H9 (cell line): Measurements from ENCODE around the gene GATA1. TPM values are rescaled to one million over a fixed set of nuclear protein-coding genes. Genes with fewer than 3 reads are reported as not detected.

Experiments used
- DNase-seq: peaks from one replicate; pipeline ENCODE4 v3.0.0-alpha.2; 2017
- H2AFZ ChIP-seq: one replicate; pipeline ENCODE4 v1.6.1; 2013; ENCODE audit warnings: mild to moderate bottlenecking, low read length, control low read depth, moderate library complexity
- H2AK5ac ChIP-seq: 2 replicates; pipeline ENCODE4 v1.6.1; 2013; ENCODE audit warnings: low read length, control low read depth, mixed read lengths; ENCODE audit not compliant: insufficient read length
- H2BK120ac ChIP-seq: one replicate; pipeline ENCODE4 v1.6.1; 2013; ENCODE audit warnings: low read depth, mild to moderate bottlenecking, low read length, control low read depth, inconsistent platforms; ENCODE audit not compliant: poor library complexity, severe bottlenecking
- H2BK12ac ChIP-seq: 2 replicates; pipeline ENCODE4 v1.6.1; 2013; ENCODE audit warnings: low read length, control low read depth, mixed read lengths, low read depth; ENCODE audit not compliant: insufficient read length
- H2BK15ac ChIP-seq: 2 replicates; pipeline ENCODE4 v1.6.1; 2013; ENCODE audit warnings: low read depth, low read length, control low read depth
- H2BK20ac ChIP-seq: one replicate; pipeline ENCODE4 v1.6.1; 2013; ENCODE audit warnings: low read depth, mild to moderate bottlenecking, low read length, control low read depth, inconsistent platforms; ENCODE audit not compliant: poor library complexity, severe bottlenecking
- H2BK5ac ChIP-seq: 2 replicates; pipeline ENCODE4 v1.6.1; 2013; ENCODE audit warnings: low read length, control low read depth, mixed read lengths; ENCODE audit not compliant: insufficient read length
- H3K14ac ChIP-seq: 2 replicates; pipeline ENCODE4 v1.6.1; 2013; ENCODE audit warnings: low read length, control low read depth; ENCODE audit not compliant: insufficient read depth
- H3K18ac ChIP-seq: 2 replicates; pipeline ENCODE4 v1.6.1; 2013; ENCODE audit warnings: low read depth, mild to moderate bottlenecking, mixed read lengths, low read length, control low read depth; ENCODE audit not compliant: insufficient read length
- H3K23ac ChIP-seq: 2 replicates; pipeline ENCODE4 v1.6.1; 2013; ENCODE audit warnings: low read length, control low read depth, mixed read lengths, low read depth; ENCODE audit not compliant: insufficient read length
- H3K23me2 ChIP-seq: 2 replicates; pipeline ENCODE4 v1.6.1; 2013; ENCODE audit warnings: low read depth, mild to moderate bottlenecking, mixed read lengths, low read length, control low read depth; ENCODE audit not compliant: insufficient read length, poor library complexity, severe bottlenecking
- H3K27ac ChIP-seq: 2 replicates; pipeline ENCODE4 v1.5.1; 2013; ENCODE audit warnings: low read length, control low read depth, mixed read lengths, low read depth; ENCODE audit not compliant: insufficient read length
- H3K27me3 ChIP-seq: 2 replicates; pipeline ENCODE4 v1.6.1; 2013; ENCODE audit warnings: low read length, control low read depth, inconsistent platforms; ENCODE audit not compliant: insufficient read depth
- H3K4ac ChIP-seq: 2 replicates; pipeline ENCODE4 v1.6.1; 2013; ENCODE audit warnings: low read depth, mild to moderate bottlenecking, control low read depth, inconsistent platforms, low read length, moderate library complexity
- H3K4me1 ChIP-seq: 2 replicates; pipeline ENCODE4 v1.6.1; 2013; ENCODE audit warnings: low read length, control low read depth, inconsistent platforms; ENCODE audit not compliant: insufficient read depth
- H3K4me2 ChIP-seq: 2 replicates; pipeline ENCODE4 v1.6.1; 2013; ENCODE audit warnings: low read length, control low read depth, mixed read lengths; ENCODE audit not compliant: insufficient read length, insufficient read depth
- H3K56ac ChIP-seq: 2 replicates; pipeline ENCODE4 v1.6.1; 2013; ENCODE audit warnings: low read depth, mild to moderate bottlenecking, mixed read lengths, low read length, control low read depth; ENCODE audit not compliant: insufficient read length
- H3K79me1 ChIP-seq: 2 replicates; pipeline ENCODE4 v1.6.1; 2013; ENCODE audit warnings: low read depth, mild to moderate bottlenecking, moderate library complexity, low read length, control low read depth, inconsistent platforms; ENCODE audit not compliant: insufficient read depth, poor library complexity, severe bottlenecking
- H3K79me2 ChIP-seq: 2 replicates; pipeline ENCODE4 v1.6.1; 2013; ENCODE audit warnings: low read length, control low read depth, inconsistent platforms; ENCODE audit not compliant: insufficient read depth
- H3K9ac ChIP-seq: 2 replicates; pipeline ENCODE4 v1.6.1; 2013; ENCODE audit warnings: low read length, control low read depth, mixed read lengths; ENCODE audit not compliant: insufficient read length; ENCODE audit errors: extremely low read depth
- H3K9me3 ChIP-seq: one replicate; pipeline ENCODE4 v1.6.1; 2013; ENCODE audit warnings: low read depth, low read length, inconsistent platforms; ENCODE audit not compliant: control insufficient read depth
- H3T11ph ChIP-seq: one replicate; pipeline ENCODE4 v1.6.1; 2013; ENCODE audit warnings: mild to moderate bottlenecking, low read length, control low read depth, inconsistent platforms
- H4K20me1 ChIP-seq: one replicate; pipeline ENCODE4 v1.6.1; 2013; ENCODE audit not compliant: control insufficient read depth, insufficient read length, insufficient read depth
- H4K5ac ChIP-seq: 2 replicates; pipeline ENCODE4 v1.6.1; 2013; ENCODE audit warnings: low read depth, mild to moderate bottlenecking, mixed read lengths, low read length, control low read depth; ENCODE audit not compliant: insufficient read length
- H4K8ac ChIP-seq: replicated peaks from 2 replicates; pipeline ENCODE4 v1.6.1; 2013; ENCODE audit warnings: low read length, control low read depth, mixed read lengths, low read depth; ENCODE audit not compliant: insufficient read length
- H4K91ac ChIP-seq: 2 replicates; pipeline ENCODE4 v1.6.1; 2013; ENCODE audit warnings: low read depth, mild to moderate bottlenecking, moderate library complexity, mixed read lengths, low read length, control low read depth; ENCODE audit not compliant: insufficient read length
- H3K27ac Mint-ChIP-seq, 3 experiments: 2 replicates in 2 of 3; 3 replicates in 1 of 3; pipeline ENCODE4 v1.8.0; 2020 to 2021; ENCODE audit warnings: mixed read lengths in 3 of 3, mild to moderate bottlenecking in 1 of 3, moderate library complexity in 1 of 3
- H3K27me3 Mint-ChIP-seq: 2 replicates; pipeline ENCODE4 v1.8.0; 2021; ENCODE audit warnings: low read depth, mild to moderate bottlenecking, moderate library complexity, mixed read lengths
- H3K36me3 Mint-ChIP-seq, 3 experiments: 2 replicates in 2 of 3; 3 replicates in 1 of 3; pipeline ENCODE4 v1.8.0; 2020 to 2021; ENCODE audit warnings: low read depth in 3 of 3, mixed read lengths in 3 of 3; ENCODE audit not compliant: insufficient read depth in 1 of 3
- H3K4me1 Mint-ChIP-seq, 2 experiments: 2 replicates each; pipeline ENCODE4 v1.8.0; 2020; ENCODE audit warnings: mixed read lengths in 2 of 2
- H3K4me3 Mint-ChIP-seq, 2 experiments: 2 replicates in 1 of 2; 3 replicates in 1 of 2; pipeline ENCODE4 v1.8.0; 2020 to 2021; ENCODE audit warnings: mild to moderate bottlenecking in 2 of 2, mixed read lengths in 2 of 2, moderate library complexity in 1 of 2
- H3K9me3 Mint-ChIP-seq, 2 experiments: 2 replicates in 1 of 2; 3 replicates in 1 of 2; pipeline ENCODE4 v1.8.0; 2020; ENCODE audit warnings: mild to moderate bottlenecking in 2 of 2, mixed read lengths in 2 of 2, moderate library complexity in 1 of 2
- WGBS: extraction: QIAGEN DNeasy Blood & Tissue Kit; methylation state at CpG from one replicate; pipeline ENCODE4 v1.1.7; 2013; ENCODE audit warnings: missing lambda C conversion rate, low lambda C conversion rate, mixed read lengths; ENCODE audit not compliant: insufficient read length; ENCODE audit errors: extremely low coverage; 5-methylcytosine and 5-hydroxymethylcytosine counted together
- total RNA-seq: library from RNA; stranded (reverse); gene quantifications from 2 replicates; pipeline ENCODE4 v1.2.1, GENCODE V29; 2021
- TF ChIP-seq, protein P1 (sequence below): fragments of 200-600 bp; sonication (generic); conservative IDR thresholded peaks from 3 replicates; pipeline ENCODE4 v1.8.0; 2021; ENCODE audit warnings: antibody characterized with exemption, mild to moderate bottlenecking

GATA1 gene
- total RNA-seq, 1 experiment from 2014 or later: not detected

GRCh38 chrX:48751343-48751742 is 35.0 kb upstream of the GATA1 start:
- no CpG with 5 or more reads among the region's 3 CpGs for WGBS
- Histone ChIP-seq H4K91ac (no peak overlapping the region), H3K14ac (no peak overlapping the region), H3K9me3 (peaks cover 24% of the 10 kb centered on the region), H3K27ac (no peak overlapping the region), H2BK5ac (no peak overlapping the region), H4K8ac (no peak overlapping the region), H4K5ac (no peak overlapping the region), H3K23me2 (no peaks in the 10 kb centered on the region), H3K4me2 (no peak overlapping the region), H2BK120ac (no peak overlapping the region), H2BK12ac (no peak overlapping the region), H3K79me1 (no peaks in the 10 kb centered on the region), H3K23ac (no peak overlapping the region), H2BK15ac (no peak overlapping the region), H2AFZ (no peak overlapping the region), H3K27me3 (no peaks in the 10 kb centered on the region), H3K79me2 (no peaks in the 10 kb centered on the region), H2BK20ac (no peak overlapping the region), H3K9ac (no peak overlapping the region), H3K56ac (no peak overlapping the region), H2AK5ac (no peak overlapping the region), H3T11ph (no peak overlapping the region), H4K20me1 (no peaks in the 10 kb centered on the region), H3K4ac (no peak overlapping the region), H3K4me1 (no peaks in the 10 kb centered on the region), H3K18ac (no peak overlapping the region)
- H3K36me3 Mint-ChIP-seq: peaks cover 0 to 5% (median 4%) of the 10 kb centered on the region in 3 experiments; a peak in 4 of 7 replicates
- no peak overlapping the region for H3K4me3 Mint-ChIP-seq
- no peaks in the 10 kb centered on the region for H3K4me1 Mint-ChIP-seq
- H3K27ac Mint-ChIP-seq: no peak overlapping the region
- TF ChIP-seq, protein P1, sequence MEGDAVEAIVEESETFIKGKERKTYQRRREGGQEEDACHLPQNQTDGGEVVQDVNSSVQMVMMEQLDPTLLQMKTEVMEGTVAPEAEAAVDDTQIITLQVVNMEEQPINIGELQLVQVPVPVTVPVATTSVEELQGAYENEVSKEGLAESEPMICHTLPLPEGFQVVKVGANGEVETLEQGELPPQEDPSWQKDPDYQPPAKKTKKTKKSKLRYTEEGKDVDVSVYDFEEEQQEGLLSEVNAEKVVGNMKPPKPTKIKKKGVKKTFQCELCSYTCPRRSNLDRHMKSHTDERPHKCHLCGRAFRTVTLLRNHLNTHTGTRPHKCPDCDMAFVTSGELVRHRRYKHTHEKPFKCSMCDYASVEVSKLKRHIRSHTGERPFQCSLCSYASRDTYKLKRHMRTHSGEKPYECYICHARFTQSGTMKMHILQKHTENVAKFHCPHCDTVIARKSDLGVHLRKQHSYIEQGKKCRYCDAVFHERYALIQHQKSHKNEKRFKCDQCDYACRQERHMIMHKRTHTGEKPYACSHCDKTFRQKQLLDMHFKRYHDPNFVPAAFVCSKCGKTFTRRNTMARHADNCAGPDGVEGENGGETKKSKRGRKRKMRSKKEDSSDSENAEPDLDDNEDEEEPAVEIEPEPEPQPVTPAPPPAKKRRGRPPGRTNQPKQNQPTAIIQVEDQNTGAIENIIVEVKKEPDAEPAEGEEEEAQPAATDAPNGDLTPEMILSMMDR: no peak
- no peak for DNase-seq
- H3K27me3 Mint-ChIP-seq: no peaks in the 10 kb centered on the region; the same call in none of the 2 replicates
- peaks cover 67% of the 10 kb centered on the region in 2 experiments for H3K9me3 Mint-ChIP-seq
